Activated CD4-positive, alpha-beta T cell treated with anti-CD3 and anti-CD28 coated beads, Interleukin-2, amount 50 U/mL, for 4 hours (primary cell): ENCODE measurements around the gene COX6B1.
A peak's percentile ranks its signal among the peaks of the same experiment; 100 is the strongest.
"Not testable (repeated sequence)": the region's sequence is repeated elsewhere in the genome, so short reads cannot be mapped to it uniquely, and the experiment has no call there.

Experiments
- DNase-seq, 2 experiments: peaks; one replicate each; pipeline ENCODE4 v3.0.0-alpha.2; 2020

COX6B1 gene

DNA sequence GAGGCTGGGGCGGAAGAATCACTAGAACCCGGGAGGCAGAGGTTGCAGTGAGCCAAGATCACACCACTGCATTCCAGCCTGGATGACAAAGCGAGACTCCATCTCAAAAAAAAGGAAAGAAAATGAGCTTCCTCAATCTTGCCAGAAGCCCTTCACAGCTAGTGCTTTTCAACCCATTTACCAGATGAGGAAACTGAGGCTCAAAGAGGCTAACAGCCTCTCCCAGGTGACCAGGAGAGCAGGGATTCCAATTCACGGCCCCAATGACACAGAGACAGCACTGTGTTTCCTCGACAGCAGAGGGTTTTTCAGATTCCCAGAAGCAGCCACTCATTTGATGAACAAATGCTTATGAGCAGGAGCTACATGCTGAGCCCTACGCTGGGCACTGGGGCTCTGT lies 21.4 kb downstream of the COX6B1 start:
- DNase-seq, result no peak

DNA sequence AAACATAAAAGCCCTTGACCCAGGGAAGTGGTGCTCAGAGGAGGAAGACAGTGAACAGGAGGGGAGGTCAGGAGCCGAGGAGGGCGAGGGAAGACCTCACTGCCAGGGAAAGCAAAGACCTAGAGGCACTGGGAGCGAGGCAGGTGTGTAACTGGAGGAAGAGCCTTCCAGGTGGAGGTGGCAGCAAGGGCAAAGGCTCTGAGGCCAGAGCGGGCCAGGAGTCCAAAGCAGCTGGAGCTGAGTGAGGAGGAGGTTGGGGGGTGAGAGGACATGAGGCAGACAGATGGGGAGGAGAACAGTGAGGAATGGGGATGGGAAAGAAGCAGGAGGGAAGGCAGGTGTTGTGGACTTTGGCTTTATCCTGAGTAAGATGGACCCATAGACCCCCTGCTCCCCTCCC lies 21.9 kb downstream of the COX6B1 start:
- DNase-seq, result no peak

GRCh38 chr19:35670686-35671085 lies 22.6 kb downstream of the COX6B1 start:
- no peak for DNase-seq

DNA sequence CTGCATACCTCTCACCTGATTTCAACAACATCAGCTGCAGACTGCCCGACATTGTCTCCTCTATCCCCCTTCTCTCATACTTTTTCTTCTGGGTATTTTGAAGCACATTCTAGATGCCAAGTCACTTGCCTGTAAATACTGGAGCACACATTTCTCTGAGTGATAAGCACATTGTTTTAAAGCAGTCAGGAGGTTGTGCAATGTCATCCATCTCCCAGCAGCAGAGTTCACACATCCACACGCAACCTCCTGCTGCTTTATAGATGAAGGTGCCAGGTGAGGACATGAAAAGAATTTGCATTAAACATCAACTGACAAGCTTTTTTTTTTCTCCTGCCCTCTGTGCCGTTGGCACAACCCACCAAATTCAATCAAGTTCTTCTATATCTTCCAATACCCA lies 23.7 kb downstream of the COX6B1 start:
- no peak for DNase-seq

GRCh38 chr19:35673121-35673804 lies 25.1 kb downstream of the COX6B1 start:
- peak; percentile 22 to 30 for DNase-seq

- no peak for DNase-seq
Observed at GRCh38 chr19:35675589-35676140, 27.5 kb downstream of the COX6B1 start.

- no peak for DNase-seq
Observed at GRCh38 chr19:35689836-35690235, 41.7 kb downstream of the COX6B1 start.

GRCh38 chr19:35691106-35691505 lies 43.0 kb downstream of the COX6B1 start:
- not testable (repeated sequence) for DNase-seq

DNA sequence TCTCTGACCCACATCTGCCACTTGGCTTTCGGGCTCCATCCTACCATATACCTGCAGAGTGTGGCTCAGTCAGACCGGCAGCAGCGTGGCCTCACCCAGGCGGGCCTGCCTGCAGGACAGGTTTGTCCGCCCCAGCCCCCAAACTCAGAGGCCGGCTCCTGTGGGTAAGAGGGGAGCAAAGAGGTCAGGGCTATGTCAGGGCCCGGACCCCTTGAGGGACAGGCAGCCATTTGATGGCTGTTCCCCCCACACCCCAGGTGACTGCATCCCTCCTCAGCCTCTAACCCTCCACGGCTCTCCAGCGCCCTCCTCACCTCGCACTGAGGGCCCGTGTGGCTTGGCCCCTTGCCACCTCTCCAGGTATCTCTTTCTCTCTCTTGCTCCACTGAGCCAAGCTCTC lies 43.9 kb downstream of the COX6B1 start:
- no peak for DNase-seq

- DNase-seq, result no peak
Observed at GRCh38 chr19:35693422-35693821, 45.3 kb downstream of the COX6B1 start.

- DNase-seq, result peak; percentile 89 to 91
Observed at GRCh38 chr19:35693835-35694599, 45.9 kb downstream of the COX6B1 start.

- no peak for DNase-seq
Observed at GRCh38 chr19:35695895-35696422, 47.8 kb downstream of the COX6B1 start.

DNA sequence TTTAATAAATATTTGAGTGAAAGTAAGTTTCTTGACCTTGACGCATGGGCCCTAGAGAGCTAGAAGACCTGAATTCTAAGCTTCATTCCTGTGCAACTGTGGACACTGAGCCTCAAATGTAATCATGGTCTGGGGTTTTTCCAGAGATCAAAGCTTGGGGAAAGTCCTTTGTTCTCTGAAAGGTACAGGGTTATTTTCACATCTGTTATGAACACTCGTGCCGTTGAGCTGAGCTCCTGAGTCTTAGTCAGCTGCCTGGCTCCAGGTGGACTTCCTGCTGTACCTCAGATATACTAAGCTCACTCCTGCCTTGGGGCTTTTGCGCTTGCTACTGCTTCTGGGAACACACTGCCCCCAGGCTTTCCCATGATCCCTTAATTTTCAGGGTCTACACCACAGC lies 48.7 kb downstream of the COX6B1 start:
- DNase-seq, result no peak

DNA sequence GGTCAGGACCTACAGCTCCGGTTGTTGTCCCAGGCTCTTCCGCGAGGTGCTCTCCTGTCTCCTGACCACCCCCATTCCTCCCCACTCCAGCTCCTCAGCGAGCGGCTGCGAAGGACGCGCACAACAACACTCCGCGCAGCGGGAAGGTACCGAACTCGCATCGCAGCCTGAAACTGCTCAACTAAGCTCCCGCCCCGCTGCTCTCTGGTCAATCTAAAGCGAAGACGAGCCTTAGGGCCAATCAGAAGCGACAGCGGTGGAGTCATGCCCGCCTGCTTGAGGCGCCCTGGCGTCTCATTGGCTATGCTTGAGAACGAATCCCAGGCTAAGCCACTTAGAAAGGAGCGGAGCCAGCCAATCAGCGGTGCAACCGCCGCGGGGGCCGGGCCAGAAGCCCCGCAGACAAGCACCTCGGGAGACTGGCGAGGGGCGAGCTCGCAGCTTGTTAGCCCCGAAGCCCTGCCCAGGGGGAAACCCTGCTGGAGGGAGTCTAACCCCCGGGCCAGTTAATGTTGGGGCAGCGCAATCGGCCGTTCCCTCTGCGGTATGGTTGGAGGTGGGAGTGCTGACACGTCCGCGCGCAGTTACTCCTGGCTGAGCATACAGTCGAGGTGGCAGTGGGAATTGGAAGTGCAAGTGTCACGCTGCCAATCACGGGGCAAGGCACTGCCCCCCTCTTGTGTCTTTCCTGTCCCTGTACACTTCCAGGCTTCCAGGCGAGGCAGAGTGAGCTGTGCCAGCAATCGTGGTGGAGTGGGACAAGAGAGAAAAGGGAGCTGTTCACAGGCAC lies 54.3 kb downstream of the COX6B1 start:
- DNase-seq, result peak; percentile 89 to 91

DNA sequence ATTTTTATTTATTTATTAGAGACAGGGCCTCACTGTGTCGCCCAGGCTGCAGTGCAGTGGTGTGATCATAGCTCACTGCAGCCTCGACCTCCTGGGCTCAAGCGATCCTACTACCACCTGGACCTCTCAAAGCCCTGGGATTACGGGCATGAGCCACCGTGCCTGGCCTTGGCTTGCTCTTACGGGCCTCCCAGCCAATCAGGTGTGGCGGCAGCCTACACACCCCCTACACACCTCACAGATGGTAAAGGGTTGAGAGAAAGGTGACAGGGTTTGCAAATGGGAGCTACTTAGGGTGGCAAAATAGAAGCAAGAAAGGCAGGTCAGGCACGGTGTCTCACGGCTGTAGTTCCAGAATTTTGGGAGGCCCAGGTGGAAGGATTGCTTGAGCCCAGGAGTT lies 55.2 kb downstream of the COX6B1 start:
- no peak for DNase-seq

GRCh38 chr19:35704218-35704617 lies 56.1 kb downstream of the COX6B1 start, which contains the start of gene ZBTB32:
ZBTB32 (plus strand) TSS chr19:35704558; CDS start chr19:35714627, 10,069 bp downstream.
- no peak for DNase-seq
